Islet precursor cell (in vitro differentiated cells): ENCODE results near the gene ISG20.
A peak's percentile ranks its signal among the peaks of the same experiment; 100 is the strongest.

Experiments used
- DNase-seq: peaks from one replicate; pipeline ENCODE4 v3.0.0-alpha.2; 2018

ISG20 gene

DNA sequence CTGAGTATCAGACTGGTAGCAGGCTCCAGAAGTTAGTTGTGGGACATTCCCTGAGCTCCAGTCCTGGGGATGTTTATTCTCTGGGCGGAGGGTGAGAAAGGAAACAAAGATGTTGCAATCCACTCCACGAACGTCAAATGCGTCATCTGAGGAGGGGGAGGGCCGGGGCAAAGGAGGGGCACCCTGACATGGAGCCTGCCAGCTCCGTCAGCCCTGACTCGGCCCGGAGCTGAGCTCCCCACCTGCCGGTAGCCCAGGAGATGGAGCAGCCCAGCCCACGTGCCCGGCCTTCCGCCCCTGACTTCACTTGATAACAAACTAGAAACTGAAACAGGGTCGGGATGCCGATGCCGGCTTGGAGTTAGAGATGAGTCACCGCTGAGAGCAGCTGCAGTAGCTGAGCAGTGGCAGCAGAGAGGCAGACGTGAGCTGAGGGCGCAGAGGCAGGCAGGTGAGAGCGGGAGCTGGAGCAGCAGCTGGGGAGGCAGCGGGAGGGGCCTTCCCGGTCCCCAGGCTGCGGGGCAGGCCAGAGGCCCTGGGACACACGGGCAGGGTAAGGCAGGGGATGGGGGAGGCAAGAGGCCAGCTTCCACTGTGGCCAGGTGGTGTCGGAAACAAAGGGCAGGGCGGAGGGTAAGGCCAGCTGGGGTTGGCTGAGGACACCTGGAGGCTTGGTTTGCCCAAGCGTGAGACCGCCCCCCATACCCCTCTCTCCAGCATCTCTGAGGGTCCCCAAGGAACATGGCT lies at the start of gene ISG20:
Gene ISG20 (plus strand): TSS at position 391 of the 747 bp plus-strand sequence. CDS start 351 bp downstream, at position 742.
- DNase-seq, result peak; percentile 99

GRCh38 chr15:88590759-88591158 lies 48.1 kb upstream of the ISG20 start:
- no peak for DNase-seq

DNA sequence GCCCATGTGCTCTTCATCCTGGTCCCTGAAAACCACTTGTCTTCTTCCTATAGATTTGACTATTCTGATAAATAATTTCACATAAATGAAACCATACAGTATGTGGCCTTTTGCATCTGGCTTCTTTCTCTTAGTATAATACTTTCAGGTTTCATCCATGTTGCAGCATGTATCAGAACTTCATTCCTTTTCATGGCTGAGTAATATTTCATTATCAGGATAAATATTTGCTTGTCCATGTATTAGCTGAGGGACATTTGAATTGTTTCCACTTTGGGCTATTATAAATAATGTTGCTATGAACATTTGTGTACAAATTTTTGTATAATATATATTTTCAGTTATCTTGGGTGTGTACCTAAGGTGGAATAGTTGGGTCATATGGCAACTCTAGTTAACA lies 47.4 kb upstream of the ISG20 start:
- DNase-seq, result no peak

DNA sequence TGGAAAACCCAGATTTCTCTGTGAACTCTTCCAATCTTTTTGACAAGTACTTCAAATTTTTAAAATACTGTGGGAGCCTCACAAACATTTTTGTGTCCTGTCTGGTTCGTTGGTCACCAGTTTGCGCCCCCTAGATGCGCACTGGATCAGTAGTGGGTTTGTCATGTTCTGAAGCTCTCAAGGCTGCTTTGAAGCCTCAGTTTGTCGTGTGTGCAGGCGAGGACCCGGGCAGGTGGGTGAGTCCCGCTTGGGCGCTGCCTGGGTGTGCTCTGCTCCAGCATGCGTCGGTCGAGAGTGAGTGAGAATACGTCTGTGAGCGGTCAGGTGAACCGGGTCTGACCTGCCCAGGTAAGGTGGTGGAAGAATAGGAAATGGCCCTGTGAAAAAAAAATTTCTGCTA lies 34.9 kb upstream of the ISG20 start:
- no peak for DNase-seq

DNA sequence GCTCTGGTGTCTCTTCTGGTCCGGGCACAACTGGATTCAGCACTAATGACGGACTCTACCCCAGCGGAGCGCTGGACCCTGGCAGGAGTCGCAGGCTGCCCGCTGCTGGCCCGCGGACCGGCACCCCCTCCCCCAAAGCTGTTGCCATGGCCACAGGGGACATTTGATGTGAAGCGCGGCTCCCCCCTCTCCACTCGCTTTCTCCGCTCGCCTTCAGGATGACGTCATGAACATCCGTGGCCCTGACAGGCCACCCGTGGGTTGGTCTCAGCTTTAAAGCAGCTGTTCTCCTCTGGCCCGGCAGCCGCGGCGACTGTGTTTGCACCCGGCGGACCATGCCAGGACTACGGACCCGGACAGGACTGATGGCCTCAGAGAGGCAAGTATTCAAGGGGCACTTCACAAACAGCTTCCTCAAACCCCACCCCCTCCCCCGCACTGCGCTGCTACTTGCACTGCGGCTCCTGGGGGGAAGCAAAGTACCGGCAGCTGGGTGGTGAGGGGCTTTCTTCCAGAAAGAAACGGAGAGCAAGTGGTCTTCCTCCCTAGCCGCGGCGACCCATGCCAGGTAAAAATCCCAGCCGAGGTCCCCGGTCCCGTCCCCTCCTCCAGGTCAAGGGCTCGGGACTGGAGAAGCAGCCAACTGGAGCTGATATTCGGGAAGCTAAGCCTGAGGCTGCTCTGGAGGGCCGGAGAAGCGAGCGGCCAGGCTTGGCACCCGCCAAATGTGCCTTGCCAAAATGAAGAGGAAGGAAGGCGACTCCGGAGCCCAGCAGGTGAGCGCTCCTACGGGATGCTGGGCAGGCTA lies 34.2 kb upstream of the ISG20 start:
- peak; percentile 59 for DNase-seq

GRCh38 chr15:88605189-88606069 lies 33.4 kb upstream of the ISG20 start:
- DNase-seq, result peak; percentile 87

DNA sequence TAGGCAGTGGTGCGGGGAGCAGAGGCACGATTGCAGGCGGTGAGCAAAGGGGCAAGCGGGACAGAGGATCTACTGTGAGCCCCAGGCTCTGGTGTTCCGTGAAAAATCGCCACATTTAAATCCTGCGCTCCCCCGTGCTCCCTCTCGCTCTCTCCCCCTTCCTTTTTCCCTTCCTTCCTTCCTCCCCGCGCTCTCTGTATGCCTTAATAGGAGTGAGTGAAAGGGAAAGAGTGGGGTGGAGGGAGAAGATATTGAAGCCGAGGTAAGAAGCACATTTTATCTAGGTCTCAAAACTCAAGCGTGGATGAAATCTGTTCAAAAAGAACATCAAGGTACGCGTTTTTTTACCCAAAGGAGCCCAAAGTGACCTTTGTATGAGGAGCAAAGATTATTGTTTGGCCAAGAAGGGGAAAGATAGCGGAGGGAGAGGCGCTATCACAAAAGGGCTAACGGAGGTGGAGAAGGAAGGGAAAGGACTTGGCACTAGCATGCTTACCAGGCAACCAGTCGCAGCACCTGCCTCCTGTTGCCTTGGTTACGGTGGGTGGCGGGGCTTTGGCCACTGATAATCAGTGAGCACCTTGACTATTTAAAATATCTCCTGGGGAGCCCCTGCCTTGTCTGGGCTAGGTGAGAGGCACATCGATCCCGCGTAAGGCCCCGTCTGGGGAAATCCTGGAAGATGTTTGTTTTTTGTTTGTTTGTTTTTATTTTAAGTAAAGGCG lies 32.6 kb upstream of the ISG20 start:
- no peak for DNase-seq

- DNase-seq, result no peak
These were observed 30.9 kb upstream of the ISG20 start for GRCh38 chr15:88607951-88608350.

- DNase-seq, result no peak
These were observed 30.1 kb upstream of the ISG20 start for GRCh38 chr15:88608607-88609181.

DNA sequence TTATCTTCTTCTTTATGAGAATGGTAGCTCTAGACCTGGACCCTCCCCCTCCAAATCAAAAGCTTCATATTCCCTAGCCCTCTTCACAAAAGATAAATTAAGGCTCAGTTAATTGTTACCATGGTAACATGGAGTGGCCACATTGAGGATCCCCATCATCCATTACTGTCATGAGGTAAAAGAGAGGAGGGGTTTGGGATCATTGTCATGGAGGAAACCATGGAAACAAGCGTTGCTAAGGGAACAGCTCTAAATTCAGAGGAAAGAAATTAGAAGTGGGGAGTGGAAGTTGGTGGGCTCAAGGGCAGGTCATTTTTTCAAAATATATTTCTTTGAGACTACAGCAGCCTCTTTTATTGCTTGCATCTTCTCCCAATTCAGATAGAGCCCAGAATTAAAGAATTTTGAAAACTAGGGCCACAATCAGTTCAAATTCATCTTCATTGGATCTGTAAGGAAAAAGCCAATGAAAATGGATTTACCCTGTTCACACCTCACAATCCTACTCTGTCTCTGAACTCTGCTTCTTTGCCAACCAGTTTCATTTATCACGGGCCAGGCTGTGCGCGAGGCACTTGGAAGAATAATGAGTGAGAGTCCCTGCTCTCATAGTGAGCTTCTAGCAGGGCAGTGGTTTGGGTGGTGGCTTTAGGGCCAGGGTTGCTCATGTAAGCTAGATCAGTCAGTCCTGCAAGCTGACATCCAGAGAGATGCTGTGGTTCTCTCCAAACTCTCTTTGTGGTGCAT lies 29.3 kb upstream of the ISG20 start:
- DNase-seq, result no peak

GRCh38 chr15:88610701-88611231 lies 28.1 kb upstream of the ISG20 start:
- peak; percentile 87 for DNase-seq

DNA sequence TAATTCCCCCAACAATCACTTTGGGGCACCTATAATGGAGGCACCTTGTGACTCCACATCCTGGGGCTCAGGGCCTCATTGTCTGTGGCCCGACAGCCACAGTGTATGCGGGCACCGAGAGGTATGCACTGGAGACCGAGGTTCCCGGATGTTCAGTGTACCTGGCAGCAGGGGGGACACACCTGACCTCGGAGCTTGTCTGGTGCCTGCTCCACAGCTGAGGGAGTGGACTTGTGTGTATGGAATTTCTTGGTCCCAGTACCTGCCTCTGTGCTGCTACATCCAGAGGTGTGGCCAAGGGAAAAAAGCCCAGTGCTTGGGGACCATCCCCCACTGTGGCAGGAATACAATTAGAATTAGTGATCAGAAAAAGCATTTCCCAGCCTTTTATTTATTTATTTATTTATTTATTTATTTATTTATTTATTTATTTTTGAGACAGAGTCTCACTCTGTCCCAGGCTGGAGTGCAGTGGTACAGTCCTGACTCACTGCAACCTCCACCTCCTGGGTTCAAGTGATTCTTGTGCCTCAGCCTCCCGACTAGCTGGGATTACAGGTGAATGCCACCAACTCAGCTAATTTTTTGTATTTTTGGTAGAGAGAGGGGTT lies 26.5 kb upstream of the ISG20 start:
- no peak for DNase-seq

DNA sequence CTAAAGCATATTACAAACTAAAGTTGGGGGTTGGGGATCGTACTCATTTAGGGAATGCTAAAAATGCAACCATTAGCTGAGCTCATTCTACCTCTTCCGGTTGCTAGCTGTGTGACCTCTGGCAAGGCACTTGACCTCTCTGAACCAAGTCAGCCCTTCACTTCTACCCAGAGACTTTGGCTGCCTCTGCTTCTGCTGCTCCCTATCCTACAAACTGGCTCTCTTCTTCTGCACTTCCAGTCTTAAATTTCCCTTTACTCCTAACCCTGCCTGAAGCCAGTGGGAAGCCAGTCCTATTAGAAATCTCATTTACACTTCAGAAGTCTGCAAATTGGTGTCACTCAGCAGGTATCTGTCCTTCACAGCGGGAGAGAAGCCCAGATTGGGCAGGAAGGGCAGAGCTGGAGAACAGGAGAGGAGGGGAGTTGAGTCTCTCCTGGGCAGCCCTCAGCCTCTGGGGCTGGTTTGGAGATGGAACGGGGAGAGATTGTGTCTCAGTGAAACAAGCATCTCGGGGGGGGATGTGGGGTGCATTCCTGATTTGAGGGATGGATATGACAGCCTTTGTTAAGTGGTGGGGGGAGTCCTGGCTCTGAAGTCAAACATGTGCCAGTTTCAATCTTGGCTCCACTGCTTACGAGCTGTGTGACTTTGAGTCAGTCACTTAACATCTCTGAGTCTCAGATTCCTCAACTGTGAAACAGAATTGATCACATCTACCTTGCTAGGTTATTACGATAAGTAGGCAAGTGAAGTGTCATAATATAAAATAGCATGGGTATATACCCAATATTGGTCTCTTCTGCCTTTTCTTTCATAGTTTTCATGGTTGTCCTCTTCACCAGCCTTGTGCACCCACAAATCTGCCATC lies 25.5 kb upstream of the ISG20 start:
- no peak for DNase-seq

GRCh38 chr15:88615303-88616107 lies 23.3 kb upstream of the ISG20 start:
- peak; percentile 39 for DNase-seq

DNA sequence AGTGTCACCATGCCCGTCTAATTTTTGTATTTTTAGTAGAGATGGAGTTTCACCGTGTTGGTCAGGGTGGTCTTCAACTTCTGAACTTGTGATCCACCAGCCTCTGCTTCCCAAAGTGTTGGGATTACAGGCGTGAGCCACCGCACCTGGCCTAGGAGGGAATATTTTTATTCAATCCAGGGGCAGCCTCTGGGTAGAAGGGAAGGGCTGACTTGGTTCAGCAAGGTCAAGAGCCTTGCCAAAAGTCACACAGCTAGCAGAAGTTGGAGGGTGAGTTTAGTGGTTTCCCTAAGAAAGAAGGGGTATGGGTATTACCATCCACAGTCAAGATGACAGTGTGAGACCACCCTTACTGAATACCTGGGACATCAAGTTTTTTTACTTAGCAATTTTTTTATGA lies 22.6 kb upstream of the ISG20 start:
- DNase-seq, result peak; percentile 12

DNA sequence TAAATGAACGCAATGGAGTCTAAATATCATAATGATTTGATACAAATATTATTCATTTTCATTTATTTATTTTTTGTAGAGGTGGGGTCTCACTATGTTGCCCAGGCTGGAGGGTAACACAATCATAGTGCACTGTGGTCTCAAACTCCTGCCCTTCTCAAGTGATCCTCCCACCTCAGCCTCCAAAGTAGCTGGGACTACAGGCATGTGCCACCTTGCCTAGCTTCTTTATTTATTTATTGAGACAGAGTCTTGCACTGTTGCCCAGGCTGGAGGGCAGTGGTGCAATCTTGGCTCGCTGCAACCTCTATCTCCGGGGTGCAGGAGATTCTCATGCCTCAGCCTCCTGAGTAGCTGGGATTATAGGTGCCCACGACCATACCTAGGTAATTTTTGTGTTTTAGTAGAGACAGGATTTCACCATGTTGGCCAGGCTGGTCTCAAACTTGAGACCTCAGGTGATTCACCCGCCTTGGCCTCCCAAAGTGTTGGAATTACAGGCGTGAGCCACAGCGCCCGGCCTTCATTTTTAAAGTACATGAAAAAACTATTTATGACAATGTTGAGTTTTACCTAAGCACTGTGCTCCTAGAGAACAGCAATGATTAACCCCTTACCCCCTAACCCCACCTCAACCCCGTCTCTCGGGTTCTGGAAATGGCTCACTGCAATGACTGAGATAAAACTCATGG lies 21.6 kb upstream of the ISG20 start:
- DNase-seq, result peak; percentile 9

DNA sequence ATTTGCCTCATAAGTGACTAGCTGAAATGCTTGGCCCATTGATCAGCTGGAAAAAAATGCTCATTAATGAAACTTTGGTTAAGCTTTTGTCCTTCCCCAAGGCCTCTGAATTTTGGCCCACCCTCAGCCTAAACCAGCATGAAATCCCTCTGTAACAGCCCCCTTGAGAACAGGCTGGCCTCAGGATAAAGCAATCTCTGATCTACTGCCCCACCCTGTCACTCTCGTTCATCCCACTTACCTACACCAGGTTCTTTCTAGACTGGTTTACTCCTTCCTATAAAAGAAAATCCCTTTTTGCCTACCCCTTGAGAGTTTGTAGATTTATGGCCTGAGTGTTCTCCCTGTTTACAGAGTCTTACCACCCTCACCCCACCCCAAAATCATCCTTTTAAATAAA lies 21.0 kb upstream of the ISG20 start:
- DNase-seq, result peak; percentile 45

- peak; percentile 24 for DNase-seq
These were observed 20.1 kb upstream of the ISG20 start for GRCh38 chr15:88618686-88619085.
